Measurements from ENCODE around the gene OR1J1.

GRCh38 chr9:122526602-122527001, 48.9 kb upstream of the OR1J1 start:
- TF ChIP-seq CTCF (IDR thresholded peaks at IDR 0.05) (no peak), ZFX (IDR thresholded peaks at IDR 0.05; ENCODE audit: borderline replicate concordance) (no peak)
